ENCODE data around the gene TMEM100.
"Not testable (repeated sequence)": the region's sequence is repeated elsewhere in the genome, so short reads cannot be mapped to it uniquely, and the experiment has no call there.

TMEM100 gene

DNA sequence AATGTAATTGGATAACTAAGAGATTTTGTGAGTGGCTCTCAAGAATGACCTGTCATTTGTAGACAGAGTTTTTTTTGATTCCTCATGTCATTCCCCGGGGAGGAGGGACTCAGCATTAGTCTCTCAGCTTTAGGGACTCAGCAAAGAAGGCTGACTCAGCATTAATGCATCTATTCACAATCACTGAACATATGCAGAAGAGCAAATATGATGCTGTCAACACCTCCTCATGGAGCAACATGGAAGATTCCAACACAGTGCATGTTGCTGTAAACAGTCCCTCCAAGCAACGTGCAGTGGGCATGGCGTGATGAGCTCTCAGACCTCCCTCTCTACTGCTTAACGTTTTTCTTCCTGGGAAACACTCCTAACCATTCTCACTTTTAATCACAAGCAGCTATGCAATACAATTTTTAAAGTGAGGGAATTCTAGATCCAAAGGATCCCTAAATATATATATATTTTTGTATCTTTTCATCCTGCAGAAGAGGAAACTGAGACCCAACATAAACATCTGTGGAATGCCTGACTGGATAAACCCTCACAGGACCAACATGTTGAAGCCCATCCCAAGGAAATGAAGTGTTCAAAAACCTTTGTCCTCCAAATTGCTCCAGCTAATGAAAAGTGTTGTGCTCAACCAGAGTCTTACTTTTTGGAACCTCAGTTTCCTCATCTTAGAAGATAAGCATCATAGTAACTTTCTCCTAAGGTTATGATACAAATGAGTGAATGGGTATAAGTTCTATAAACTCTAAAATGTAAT lies 38.9 kb downstream of the TMEM100 start:
- DNase-seq = no peak

DNA sequence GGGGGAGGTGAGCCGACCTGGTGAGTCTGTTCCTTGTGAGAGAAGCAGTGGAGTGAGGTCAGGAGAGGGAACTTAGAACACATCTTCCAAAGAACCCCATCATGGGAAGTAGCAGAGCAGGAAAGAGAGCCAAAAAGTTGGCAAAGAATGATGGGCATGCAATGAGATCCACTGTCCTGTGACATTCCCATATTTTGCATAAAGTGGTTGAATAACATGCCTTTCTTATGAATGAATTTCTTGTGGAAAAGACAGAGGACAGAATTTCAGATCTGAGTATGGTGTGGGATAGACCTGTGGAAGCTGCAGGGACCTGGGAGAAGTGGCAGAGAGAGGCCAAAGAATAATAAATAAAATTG lies 41.3 kb downstream of the TMEM100 start:
- DNase-seq = no peak

DNA sequence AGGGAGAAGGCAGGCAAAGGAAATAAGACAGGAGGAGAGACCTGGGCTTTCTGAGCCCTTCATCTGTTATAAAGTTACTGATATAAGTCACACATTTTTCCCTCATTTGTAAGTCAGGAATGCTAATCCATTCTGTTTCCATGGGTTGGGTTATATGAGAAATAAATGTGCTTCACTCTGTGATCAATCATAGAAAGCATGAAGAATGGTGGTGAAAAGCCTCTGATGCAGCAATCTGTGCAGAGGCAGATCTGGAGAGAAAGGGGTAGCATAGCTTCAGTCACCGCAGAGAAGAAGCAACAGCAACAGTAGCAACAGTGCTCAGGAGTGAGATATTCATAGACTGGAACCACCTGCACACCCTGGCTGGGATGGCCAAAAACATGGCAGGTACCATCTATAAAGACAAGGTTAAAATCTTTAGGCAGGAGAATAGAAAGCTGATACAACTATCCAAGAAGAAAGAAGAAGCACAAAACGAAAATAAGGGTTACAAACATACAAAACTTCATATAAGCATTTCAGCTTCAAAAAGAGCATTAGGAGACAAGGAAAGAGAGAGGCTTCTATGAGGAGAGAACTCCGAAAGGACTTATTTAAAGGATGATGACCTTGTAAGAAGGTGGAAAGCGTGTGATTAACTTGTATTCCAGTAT lies 41.9 kb downstream of the TMEM100 start:
- DNase-seq = no peak

DNA sequence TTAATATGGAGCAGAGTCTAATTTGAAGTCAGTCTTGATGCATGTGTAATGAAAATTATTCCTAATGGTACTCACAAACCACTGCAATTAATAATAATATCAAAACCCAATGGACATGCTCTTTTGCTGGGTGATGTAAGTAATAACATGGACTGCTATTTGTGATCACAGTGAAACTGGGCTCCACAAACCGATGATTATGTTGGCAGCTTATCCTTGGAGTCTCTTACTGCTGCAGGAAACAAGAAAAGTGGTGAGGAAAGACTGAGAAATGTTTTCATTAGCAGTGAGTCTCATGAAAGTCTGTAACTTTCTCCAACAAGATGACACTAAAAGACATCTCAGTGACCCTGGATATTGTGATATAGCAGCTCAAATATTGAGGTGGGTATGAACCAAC lies 45.2 kb downstream of the TMEM100 start:
- no peak for DNase-seq

DNA sequence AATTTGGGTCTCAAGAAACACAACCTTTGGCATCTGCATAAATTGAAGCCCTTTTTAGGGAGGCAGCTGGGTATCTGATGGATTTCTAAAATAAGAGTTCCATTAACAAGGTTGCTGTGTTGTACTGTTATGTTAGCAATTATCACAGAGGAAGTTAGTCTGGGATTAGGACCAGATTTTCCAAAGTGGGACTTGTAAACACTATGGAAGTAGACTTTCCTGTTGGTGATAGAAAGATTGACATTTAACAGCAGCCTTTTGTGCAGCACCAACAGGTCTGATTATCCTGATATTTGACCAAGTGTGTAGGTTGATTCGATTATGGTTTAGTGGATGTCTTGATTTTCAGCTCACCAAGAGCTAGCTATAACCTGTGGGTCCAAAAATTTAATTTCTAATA lies 46.4 kb downstream of the TMEM100 start:
- no peak for DNase-seq

DNA sequence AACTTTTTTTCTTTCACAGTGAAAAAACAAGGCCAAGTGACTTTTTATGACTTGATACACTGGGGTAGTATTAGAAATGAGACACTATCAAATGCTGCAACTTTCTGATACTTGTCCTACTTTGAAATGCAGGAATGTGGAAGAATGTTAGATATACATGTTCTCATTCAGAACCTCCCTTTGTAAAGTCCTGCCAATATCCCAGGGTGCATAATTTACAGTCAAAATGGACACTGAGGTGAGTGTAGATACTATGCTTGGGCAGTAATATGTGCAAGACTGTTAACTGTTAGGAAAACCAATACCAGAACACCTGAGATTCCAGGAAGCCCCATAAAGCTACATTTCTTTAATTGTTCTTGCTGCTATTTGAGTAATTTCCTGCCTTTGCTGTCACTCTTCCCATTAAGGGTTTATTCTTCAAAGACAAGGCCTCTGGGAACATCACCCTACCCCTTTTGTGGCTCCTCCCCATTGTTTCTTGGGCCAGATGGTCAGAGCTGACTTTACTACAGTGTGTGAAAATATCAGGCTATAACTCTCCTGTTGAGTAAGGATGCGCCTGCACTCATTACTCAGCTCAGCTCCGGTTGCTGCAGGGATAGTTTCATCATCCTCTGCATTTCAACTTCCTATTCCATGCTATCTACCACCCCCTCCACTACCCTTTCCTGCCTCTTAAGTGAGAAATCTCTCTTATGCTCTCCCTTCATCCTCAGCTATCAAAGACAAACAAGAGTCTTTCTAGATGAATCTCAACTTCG lies 48.7 kb downstream of the TMEM100 start:
- no peak for DNase-seq

DNA sequence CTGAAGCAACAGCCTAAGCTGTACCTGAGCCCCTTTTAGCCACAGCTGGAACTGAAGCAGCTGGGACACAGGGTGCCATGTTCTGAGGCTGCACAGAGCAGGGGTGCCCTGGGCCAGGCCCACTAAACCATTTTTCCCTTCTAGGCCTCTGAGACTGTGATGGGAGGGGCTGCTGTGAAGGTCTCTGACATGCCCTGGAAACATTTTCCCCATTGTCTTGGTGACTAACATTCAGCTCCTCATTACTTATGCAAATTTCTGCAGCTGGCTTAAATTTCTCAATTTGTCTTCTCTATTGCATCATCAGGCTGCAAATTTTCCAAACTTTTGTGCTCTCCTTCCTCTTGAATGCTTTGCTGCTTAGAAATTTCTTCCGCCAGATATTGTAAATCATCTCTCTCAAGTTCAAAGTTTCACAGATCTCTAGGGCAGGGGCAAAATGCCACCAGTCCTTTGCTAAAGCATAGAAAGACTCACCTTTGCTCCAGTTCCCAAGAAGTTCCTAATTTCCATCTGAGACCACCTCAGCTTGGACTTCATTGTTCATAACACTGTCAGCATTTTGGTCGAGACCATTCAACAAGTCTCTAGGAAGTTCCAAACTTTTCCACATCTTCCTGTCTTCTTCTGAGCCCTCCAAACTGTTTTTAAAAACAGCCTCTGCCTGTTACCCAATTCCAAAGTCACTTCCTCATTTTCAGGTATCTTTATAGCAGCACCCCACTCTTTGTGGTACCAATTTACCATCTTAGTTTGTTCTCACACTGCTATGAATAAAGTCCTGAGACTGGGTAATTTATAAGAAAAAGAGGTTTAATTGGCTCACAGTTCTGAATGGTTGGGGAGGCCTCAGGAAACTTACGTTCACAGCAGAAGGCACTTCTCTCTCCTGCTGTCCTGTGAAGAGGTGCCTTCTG lies 49.8 kb downstream of the TMEM100 start:
- no peak for DNase-seq

DNA sequence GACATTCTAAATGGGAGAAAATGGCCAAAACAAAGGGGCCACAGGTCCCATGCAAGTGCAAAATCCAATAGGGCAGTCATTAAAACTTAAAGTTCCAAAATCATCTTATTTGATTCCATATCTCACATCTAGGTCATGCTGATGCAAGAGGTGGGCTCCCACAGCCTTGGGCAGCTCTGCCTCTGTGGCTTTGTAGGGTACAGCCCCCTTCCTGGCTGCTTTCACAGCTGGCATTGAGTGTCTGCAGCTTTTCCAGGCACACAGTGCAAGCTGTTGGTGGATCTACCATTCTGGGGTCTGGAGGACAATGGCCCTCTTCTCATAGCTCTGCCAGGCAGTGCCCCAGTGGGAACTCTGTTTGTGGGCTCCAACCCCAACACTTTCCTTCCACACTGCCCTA lies 50.7 kb downstream of the TMEM100 start:
- not testable (repeated sequence) for DNase-seq
